Sigmoid colon (tissue), 4 donors: Measurements from ENCODE around the gene CEP68.

ENCODE experiments used
- POLR2A ChIP-seq, 2 donors: fragments of 450-650 bp; IDR thresholded peaks; one replicate each; pipeline ENCODE4 v1.6.1; 2016; ENCODE audit warnings: antibody characterized with exemption in 2 of 2, mild to moderate bottlenecking in 2 of 2, moderate library complexity in 2 of 2
- POLR2AphosphoS5 ChIP-seq, 4 donors: sonication (generic); formaldehyde crosslinking; IDR thresholded peaks; one replicate each; pipeline ENCODE4 v1.6.1; 2017; ENCODE audit warnings: antibody characterized with exemption in 4 of 4
- TF ChIP-seq, protein P1 (sequence below), 4 experiments: fragments of 450-650 bp in 3 of 4; fragments of 200-600 bp in 1 of 4; IDR thresholded peaks; one replicate each; pipeline ENCODE4 v1.5.1; 2016 to 2019; ENCODE audit warnings: antibody characterized with exemption in 4 of 4, mild to moderate bottlenecking in 3 of 4, moderate library complexity in 2 of 4

DNA sequence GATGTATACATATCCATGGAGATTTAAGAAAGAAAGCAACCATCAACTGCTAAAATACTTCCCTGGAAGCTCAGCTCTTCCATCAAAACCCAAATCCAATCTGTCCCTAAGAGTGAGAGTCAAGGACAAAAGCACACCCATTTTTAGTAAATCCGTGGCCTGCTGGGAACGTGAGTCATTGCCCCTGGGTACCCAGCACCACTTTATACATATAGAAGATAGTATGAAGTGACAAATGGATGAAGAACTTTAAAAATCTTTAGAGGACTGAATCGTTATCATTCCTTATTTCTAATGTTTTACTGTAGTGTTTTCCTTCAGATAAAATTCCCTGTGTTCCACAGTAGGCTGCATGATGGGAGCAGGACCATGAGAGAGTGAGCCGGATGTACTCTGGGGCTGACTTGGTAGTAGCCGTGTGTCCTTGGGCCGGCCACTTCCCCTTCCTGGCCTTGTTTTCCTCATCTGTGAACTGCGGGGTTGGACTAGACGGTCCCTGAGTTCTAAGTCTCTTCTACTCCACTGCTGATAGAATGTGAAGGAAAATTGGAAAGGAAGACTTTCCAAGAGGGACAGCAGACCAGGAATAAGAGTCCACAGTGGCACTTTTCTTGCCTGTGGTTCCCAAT is 28.5 kb upstream of the CEP68 start:
- TF ChIP-seq, protein P1, sequence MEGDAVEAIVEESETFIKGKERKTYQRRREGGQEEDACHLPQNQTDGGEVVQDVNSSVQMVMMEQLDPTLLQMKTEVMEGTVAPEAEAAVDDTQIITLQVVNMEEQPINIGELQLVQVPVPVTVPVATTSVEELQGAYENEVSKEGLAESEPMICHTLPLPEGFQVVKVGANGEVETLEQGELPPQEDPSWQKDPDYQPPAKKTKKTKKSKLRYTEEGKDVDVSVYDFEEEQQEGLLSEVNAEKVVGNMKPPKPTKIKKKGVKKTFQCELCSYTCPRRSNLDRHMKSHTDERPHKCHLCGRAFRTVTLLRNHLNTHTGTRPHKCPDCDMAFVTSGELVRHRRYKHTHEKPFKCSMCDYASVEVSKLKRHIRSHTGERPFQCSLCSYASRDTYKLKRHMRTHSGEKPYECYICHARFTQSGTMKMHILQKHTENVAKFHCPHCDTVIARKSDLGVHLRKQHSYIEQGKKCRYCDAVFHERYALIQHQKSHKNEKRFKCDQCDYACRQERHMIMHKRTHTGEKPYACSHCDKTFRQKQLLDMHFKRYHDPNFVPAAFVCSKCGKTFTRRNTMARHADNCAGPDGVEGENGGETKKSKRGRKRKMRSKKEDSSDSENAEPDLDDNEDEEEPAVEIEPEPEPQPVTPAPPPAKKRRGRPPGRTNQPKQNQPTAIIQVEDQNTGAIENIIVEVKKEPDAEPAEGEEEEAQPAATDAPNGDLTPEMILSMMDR (IDR thresholded peaks at IDR 0.05) = no peak
- TF ChIP-seq POLR2AphosphoS5 (IDR thresholded peaks at IDR 0.05) = no peak
- no peak for TF ChIP-seq POLR2A (IDR thresholded peaks at IDR 0.05)
